ENCODE results near the gene UBAC2. TPM values are rescaled to one million over a fixed set of nuclear protein-coding genes. Genes with fewer than 3 reads are reported as not detected.

UBAC2 gene
- total RNA-seq, 1 donor from 2014 or later = 44.3 TPM

DNA sequence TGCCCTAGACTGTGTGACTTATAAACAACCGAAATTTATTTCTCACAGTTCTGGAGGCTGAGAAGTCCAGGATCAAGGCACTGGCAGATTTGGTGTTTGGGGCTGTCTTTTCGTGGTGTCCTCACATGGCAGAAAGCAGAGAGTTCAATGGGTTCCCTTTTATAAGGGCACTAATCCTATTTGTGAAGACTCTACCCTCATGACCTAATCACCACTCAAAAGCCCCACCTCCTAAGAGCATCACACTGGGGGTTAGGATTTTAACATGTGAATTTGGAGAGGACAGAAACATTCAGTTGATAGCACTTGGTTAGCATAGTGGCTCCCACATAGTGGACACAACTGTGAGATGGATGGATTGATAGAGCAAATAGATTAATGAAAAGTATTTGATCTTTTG lies 79.0 kb downstream of the UBAC2 start:
- Histone ChIP-seq H3K4me3 (no peak overlapping the region), H3K4me1 (peaks cover 35% of the 10 kb centered on the region), H3K9me3 (replicated peaks) (no peaks in the 10 kb centered on the region), H3K27ac (replicated peaks) (no peak overlapping the region), H3K27me3 (ENCODE audit: low read depth) (no peaks in the 10 kb centered on the region), H3K36me3 (peaks cover 3% of the 10 kb centered on the region)
- intact Hi-C loops (cut with micrococcal nuclease) = no loop called here
- DNase-seq = no peak
- TF ChIP-seq, protein P1, sequence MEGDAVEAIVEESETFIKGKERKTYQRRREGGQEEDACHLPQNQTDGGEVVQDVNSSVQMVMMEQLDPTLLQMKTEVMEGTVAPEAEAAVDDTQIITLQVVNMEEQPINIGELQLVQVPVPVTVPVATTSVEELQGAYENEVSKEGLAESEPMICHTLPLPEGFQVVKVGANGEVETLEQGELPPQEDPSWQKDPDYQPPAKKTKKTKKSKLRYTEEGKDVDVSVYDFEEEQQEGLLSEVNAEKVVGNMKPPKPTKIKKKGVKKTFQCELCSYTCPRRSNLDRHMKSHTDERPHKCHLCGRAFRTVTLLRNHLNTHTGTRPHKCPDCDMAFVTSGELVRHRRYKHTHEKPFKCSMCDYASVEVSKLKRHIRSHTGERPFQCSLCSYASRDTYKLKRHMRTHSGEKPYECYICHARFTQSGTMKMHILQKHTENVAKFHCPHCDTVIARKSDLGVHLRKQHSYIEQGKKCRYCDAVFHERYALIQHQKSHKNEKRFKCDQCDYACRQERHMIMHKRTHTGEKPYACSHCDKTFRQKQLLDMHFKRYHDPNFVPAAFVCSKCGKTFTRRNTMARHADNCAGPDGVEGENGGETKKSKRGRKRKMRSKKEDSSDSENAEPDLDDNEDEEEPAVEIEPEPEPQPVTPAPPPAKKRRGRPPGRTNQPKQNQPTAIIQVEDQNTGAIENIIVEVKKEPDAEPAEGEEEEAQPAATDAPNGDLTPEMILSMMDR (IDR thresholded peaks at IDR 0.05; ENCODE audit: borderline replicate concordance) = no peak

DNA sequence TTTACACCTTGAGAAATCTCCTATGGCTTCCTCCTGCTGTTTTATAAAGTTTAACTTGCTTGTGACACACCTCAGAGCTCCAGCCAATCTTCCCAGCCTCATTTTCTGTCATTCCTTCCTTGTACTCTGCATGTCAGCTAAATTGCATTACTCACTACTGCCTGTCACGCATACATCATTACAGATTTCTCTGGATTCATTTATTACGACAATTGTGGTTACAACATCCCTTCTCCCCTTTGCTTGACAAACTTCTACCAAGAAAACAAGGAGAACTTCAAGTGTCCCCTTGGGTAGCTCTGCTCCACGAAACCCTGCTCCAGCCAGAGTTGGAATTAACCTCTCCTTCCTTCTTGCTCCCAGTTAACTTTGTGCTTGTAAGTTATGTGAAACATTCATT lies 79.5 kb downstream of the UBAC2 start:
- Histone ChIP-seq H3K4me3 (no peak overlapping the region), H3K27me3 (ENCODE audit: low read depth) (no peaks in the 10 kb centered on the region), H3K36me3 (peaks cover 3% of the 10 kb centered on the region), H3K9me3 (replicated peaks) (no peaks in the 10 kb centered on the region), H3K4me1 (peaks cover 35% of the 10 kb centered on the region), H3K27ac (replicated peaks) (no peak overlapping the region)
- intact Hi-C loops (cut with micrococcal nuclease) = no loop called here
- TF ChIP-seq, protein P1 (IDR thresholded peaks at IDR 0.05; ENCODE audit: borderline replicate concordance) = no peak
- DNase-seq = no peak

DNA sequence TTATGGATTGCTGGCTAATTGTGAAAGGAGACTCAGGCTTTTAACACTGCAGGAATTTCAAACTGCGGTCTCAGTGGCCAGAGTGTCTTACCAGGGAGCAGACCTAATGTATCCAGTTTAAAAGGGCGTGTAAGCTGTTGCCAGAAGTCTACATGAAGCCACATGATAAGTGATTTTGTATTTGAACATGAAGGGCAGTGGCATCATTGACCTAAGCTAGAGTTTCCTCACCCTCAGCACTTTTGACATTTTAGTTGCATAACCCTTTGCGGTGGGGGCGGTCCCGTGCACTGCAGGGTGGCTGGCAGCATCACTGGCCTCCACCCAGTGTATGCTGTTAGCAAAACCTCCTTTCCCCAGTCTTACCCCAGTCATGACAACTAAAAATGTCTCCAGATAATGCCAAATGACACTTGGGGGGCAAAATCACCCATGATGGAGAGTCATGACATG lies 81.2 kb downstream of the UBAC2 start:
- Histone ChIP-seq H3K9me3 (replicated peaks) (no peaks in the 10 kb centered on the region), H3K4me1 (peaks cover 50% of the 10 kb centered on the region), H3K36me3 (no peaks in the 10 kb centered on the region), H3K27me3 (ENCODE audit: low read depth) (no peaks in the 10 kb centered on the region), H3K4me3 (no peak overlapping the region), H3K27ac (replicated peaks) (peak overlapping the region; percentile 53)
- intact Hi-C loops (cut with micrococcal nuclease) = no loop called here
- DNase-seq = peak; percentile 62
- TF ChIP-seq, protein P1 (IDR thresholded peaks at IDR 0.05; ENCODE audit: borderline replicate concordance) = no peak

DNA sequence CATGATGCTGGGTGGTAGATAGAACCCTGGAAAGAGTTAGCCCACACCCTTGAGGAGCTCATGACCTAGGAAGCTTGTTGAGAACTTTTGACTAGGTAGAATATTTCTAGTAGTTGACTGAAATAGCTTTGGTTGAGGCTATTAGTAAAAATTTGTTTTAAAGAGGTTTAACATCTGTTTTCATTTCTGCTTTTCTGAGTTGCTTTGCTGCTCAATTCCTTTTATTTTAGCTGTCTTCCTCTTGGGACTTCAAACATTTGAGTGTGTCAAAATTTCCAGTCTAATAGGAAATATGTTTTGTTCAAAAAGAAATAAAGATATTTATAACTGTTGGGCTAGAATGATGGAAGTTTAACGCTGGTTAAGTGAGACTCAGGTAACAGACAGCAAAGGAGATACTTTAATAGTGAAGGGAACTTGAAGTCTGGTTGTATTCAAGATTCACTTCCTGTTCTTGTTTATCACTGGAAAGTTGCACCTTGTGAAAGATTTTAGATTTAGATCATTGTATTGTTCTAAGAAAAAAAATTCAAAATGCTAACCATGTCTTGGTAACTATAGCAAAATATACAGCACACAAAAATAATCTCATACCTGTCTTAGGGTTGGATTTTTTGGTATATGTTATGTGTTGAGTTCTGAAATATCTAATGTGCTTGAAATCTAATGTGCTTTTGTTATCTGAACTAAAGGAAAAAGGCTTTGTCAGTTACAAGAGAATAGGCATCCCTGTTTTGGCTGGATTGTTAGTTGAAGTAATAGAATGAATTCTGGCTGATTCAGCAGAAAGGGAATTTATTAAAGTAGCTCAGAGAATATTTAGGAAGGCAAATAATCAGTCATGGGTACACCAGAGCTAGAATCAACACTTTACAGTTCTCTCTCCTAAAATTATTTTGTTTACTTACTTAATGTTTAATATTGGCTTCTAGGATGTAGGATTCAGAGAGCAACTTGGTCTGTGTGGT lies 81.9 kb downstream of the UBAC2 start:
- peak overlapping the region; percentile 53 for H3K27ac ChIP-seq (replicated peaks)
- TF ChIP-seq, protein P1 (IDR thresholded peaks at IDR 0.05; ENCODE audit: borderline replicate concordance) = no peak
- no peak for DNase-seq
- H3K9me3 ChIP-seq (replicated peaks) = no peaks in the 10 kb centered on the region
- peaks cover 57% of the 10 kb centered on the region for H3K4me1 ChIP-seq
- intact Hi-C loops (cut with micrococcal nuclease) = no loop called here
- no peaks in the 10 kb centered on the region for H3K36me3 ChIP-seq
- no peak overlapping the region for H3K4me3 ChIP-seq
- no peaks in the 10 kb centered on the region for H3K27me3 ChIP-seq (ENCODE audit: low read depth)

DNA sequence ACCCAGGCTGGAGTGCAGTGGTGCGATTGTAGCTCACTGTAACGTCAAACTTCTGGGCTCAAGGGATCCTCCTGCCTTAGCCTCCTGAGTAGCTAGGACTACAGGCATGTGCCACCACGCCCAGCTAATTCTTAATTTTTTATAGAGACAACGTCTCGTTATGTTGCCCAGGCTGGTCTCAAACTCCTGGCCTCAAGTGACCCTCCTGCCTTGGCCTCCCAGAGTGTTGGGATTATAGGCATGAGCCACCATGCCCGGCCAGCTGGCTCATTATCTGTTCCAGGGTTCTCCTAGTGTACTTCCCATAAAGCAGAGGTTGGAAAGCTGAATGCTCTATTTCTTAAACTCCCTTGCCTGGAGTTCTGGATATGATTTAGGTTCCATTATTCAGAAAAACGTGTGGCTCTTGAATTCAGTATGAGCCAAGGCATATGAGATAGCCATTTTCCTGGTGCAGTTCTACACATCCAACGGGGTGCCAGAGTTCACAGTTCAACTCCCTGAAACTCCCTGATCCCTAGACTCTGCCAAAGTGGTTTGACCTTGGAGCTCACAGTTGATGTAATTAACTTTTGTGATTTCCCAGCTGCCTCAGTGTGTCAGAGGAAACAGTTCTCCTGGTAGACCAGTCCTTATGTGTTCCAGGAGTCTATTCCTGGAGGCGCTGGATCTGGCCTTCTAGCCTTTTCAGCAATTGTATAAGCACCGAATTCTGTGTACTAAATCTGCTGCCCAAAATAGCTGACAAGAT lies 85.0 kb downstream of the UBAC2 start:
- no peak for DNase-seq
- intact Hi-C loops (cut with micrococcal nuclease) = no loop called here
- H3K4me1 ChIP-seq = peaks cover 73% of the 10 kb centered on the region

More for the DNA sequence above, 85.0 kb downstream of the UBAC2 start:
- Histone ChIP-seq H3K27me3 (ENCODE audit: low read depth) (no peaks in the 10 kb centered on the region), H3K36me3 (peaks cover 4% of the 10 kb centered on the region), H3K4me3 (no peak overlapping the region), H3K9me3 (replicated peaks) (no peaks in the 10 kb centered on the region), H3K27ac (replicated peaks) (peak overlapping the region; percentile 77)
- TF ChIP-seq, protein P1 (IDR thresholded peaks at IDR 0.05; ENCODE audit: borderline replicate concordance) = no peak

Data from left ventricle myocardium inferior (tissue), 1 donor.